Lower leg skin (tissue), 3 donors: Measurements from ENCODE around the gene DCLK2.

Experiments
- CTCF ChIP-seq, 3 donors: fragments of 450-650 bp; IDR thresholded peaks; one replicate each; pipeline ENCODE4 v1.5.1; 2016; ENCODE audit warnings: antibody characterized with exemption in 3 of 3, mild to moderate bottlenecking in 3 of 3, moderate library complexity in 2 of 3
- POLR2A ChIP-seq, 2 donors: fragments of 450-650 bp; IDR thresholded peaks; one replicate each; pipeline ENCODE4 v1.6.1; 2016 to 2017; ENCODE audit warnings: antibody characterized with exemption in 2 of 2, mild to moderate bottlenecking in 1 of 2, moderate library complexity in 1 of 2

GRCh38 chr4:150070464-150071170 is 7.6 kb upstream of the DCLK2 start:
- TF ChIP-seq POLR2A (IDR thresholded peaks at IDR 0.05) = no peak
- no peak for TF ChIP-seq CTCF (IDR thresholded peaks at IDR 0.05)
